WTC11 (cell line): ENCODE measurements around the gene OBP2B.

ENCODE experiments used
- CREB1 ChIP-seq: sonication (generic); formaldehyde crosslinking; IDR thresholded peaks from 2 replicates; pipeline ENCODE4 v1.8.0; 2023; ENCODE audit warnings: mild to moderate bottlenecking, missing genetic modification reagents
- CREM ChIP-seq: sonication (generic); formaldehyde crosslinking; IDR thresholded peaks from 2 replicates; pipeline ENCODE4 v1.8.1; 2022; ENCODE audit warnings: mild to moderate bottlenecking, missing genetic modification reagents, moderate library complexity
- CTCF ChIP-seq: fragments of 200-600 bp; IDR thresholded peaks from 2 replicates; pipeline ENCODE4 v1.8.0; 2022; ENCODE audit warnings: antibody characterized with exemption
- E2F1 ChIP-seq: sonication (generic); formaldehyde crosslinking; IDR thresholded peaks from 2 replicates; pipeline ENCODE4 v1.8.0; 2022; ENCODE audit warnings: mild to moderate bottlenecking, missing genetic modification reagents
- ESRRA ChIP-seq: sonication (generic); formaldehyde crosslinking; IDR thresholded peaks from 2 replicates; pipeline ENCODE4 v1.8.1; 2022; ENCODE audit warnings: mild to moderate bottlenecking, missing genetic modification reagents, borderline replicate concordance
- HMGXB4 ChIP-seq: sonication (generic); formaldehyde crosslinking; IDR thresholded peaks from 2 replicates; pipeline ENCODE4 v1.8.1; 2023; ENCODE audit warnings: mild to moderate bottlenecking, moderate library complexity, missing genetic modification reagents
- NFYB ChIP-seq: sonication (generic); formaldehyde crosslinking; conservative IDR thresholded peaks from 2 replicates; pipeline ENCODE4 v1.8.0; 2022; ENCODE audit warnings: low read depth, missing genetic modification reagents
- NR2C2 ChIP-seq: sonication (generic); formaldehyde crosslinking; IDR thresholded peaks from 2 replicates; pipeline ENCODE4 v1.8.0; 2022; ENCODE audit warnings: mild to moderate bottlenecking, missing genetic modification reagents

- TF ChIP-seq CTCF (no peak), HMGXB4 (CRISPR knock-in tag) (no peak), NR2C2 (CRISPR knock-in tag) (no peak), CREM (CRISPR knock-in tag) (no peak), ESRRA (CRISPR knock-in tag) (no peak), CREB1 (no peak), NFYB (CRISPR knock-in tag) (no peak), E2F1 (no peak)
Measured at GRCh38 chr9:133171161-133171961, 37.7 kb downstream of the OBP2B start.
